Calu3 (cell line): Measurements from ENCODE around the gene HES6. TPM values are rescaled to one million over a fixed set of nuclear protein-coding genes. Genes with fewer than 3 reads are reported as not detected.

Experiments
- BruUV-seq: library from RNA; stranded (reverse); fragments of 400-500 nt; replicated peaks from 2 replicates; lab custom pipeline; 2021; lab: Mats Ljungman, UMichigan
- CTCF ChIA-PET: fragments of 300-600 bp; sonication (Branson Sonifier 250); formaldehyde crosslinking; loops from one replicate; lab custom pipeline; 2022; ENCODE audit warnings: antibody characterized with exemption; lab: Charles Lee
- DNase-seq: peaks from one replicate; pipeline ENCODE4 v3.0.0; 2022
- H3K27ac Mint-ChIP-seq: one replicate; pipeline ENCODE4 v1.8.0; 2022; ENCODE audit warnings: mixed read lengths; ENCODE audit not compliant: unreplicated experiment
- H3K27me3 Mint-ChIP-seq: one replicate; pipeline ENCODE4 v1.8.0; 2022; ENCODE audit warnings: mixed read lengths; ENCODE audit not compliant: unreplicated experiment
- H3K36me3 Mint-ChIP-seq: one replicate; pipeline ENCODE4 v1.8.0; 2022; ENCODE audit warnings: mild to moderate bottlenecking, moderate library complexity, mixed read lengths; ENCODE audit not compliant: insufficient read depth, unreplicated experiment
- H3K4me1 Mint-ChIP-seq: one replicate; pipeline ENCODE4 v1.8.0; 2022; ENCODE audit warnings: mild to moderate bottlenecking, low read depth, mixed read lengths; ENCODE audit not compliant: unreplicated experiment
- H3K4me3 Mint-ChIP-seq: one replicate; pipeline ENCODE4 v1.8.0; 2022; ENCODE audit warnings: mild to moderate bottlenecking, low read depth, moderate library complexity, mixed read lengths; ENCODE audit not compliant: unreplicated experiment
- H3K9me3 Mint-ChIP-seq: one replicate; pipeline ENCODE4 v1.8.0; 2022; ENCODE audit warnings: low read depth, mixed read lengths; ENCODE audit not compliant: unreplicated experiment
- intact Hi-C: fragments of 100-400 bp; cut with micrococcal nuclease; formaldehyde crosslinking; loops from one replicate; pipeline ENCODE4 v1.10.0; 2022; ENCODE audit not compliant: unreplicated experiment
- total RNA-seq: library from RNA; stranded (reverse); gene quantifications from 2 replicates; pipeline ENCODE4 v1.2.3, GENCODE V29; 2022
- TF ChIP-seq, protein P1 (sequence below): fragments of 200-600 bp; IDR thresholded peaks from one replicate; pipeline ENCODE4 v1.8.0; 2022; ENCODE audit warnings: antibody characterized with exemption; ENCODE audit not compliant: unreplicated experiment

Gene HES6
- total RNA-seq, 1 experiment from 2014 or later, result 8.0 TPM

DNA sequence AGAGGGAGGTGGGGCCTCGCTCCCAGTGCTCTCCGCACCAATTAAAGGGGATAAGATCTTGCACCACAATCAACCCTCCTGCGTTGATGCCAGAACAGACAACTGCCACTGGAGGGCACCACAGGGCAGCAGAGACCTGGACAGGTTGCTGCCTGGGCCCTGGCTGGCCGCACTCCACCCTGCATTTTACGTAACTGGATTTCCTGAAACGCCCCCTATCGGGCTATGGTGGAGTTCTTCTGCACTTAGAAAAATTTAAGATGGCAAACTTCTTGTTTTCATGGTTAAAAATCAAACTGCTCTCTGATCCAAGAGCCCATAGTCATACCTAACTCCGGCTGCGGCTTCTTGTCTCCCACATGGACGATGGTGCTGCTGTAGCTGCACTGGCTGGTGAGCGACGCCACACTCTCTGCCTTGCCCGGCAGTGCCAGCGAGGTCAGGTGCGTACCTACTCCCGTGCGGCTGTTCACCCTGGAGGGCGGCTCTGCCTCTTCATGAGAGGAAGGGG, 16.8 kb upstream of the HES6 start:
- intact Hi-C loops, result no loop called here
- DNase-seq, result peak; percentile 93
- CTCF ChIA-PET, result no interaction called here
- BruUV-seq, result no TSS peak
- H3K9me3 Mint-ChIP-seq, result no peaks in the 10 kb centered on the region
- no peak overlapping the region for H3K27ac Mint-ChIP-seq
- H3K36me3 Mint-ChIP-seq, result peaks cover 48% of the 10 kb centered on the region
- H3K4me1 Mint-ChIP-seq, result no peaks in the 10 kb centered on the region
- TF ChIP-seq, protein P1, sequence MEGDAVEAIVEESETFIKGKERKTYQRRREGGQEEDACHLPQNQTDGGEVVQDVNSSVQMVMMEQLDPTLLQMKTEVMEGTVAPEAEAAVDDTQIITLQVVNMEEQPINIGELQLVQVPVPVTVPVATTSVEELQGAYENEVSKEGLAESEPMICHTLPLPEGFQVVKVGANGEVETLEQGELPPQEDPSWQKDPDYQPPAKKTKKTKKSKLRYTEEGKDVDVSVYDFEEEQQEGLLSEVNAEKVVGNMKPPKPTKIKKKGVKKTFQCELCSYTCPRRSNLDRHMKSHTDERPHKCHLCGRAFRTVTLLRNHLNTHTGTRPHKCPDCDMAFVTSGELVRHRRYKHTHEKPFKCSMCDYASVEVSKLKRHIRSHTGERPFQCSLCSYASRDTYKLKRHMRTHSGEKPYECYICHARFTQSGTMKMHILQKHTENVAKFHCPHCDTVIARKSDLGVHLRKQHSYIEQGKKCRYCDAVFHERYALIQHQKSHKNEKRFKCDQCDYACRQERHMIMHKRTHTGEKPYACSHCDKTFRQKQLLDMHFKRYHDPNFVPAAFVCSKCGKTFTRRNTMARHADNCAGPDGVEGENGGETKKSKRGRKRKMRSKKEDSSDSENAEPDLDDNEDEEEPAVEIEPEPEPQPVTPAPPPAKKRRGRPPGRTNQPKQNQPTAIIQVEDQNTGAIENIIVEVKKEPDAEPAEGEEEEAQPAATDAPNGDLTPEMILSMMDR, result peak; percentile 95
- H3K27me3 Mint-ChIP-seq, result no peaks in the 10 kb centered on the region
- H3K4me3 Mint-ChIP-seq, result no peak overlapping the region

DNA sequence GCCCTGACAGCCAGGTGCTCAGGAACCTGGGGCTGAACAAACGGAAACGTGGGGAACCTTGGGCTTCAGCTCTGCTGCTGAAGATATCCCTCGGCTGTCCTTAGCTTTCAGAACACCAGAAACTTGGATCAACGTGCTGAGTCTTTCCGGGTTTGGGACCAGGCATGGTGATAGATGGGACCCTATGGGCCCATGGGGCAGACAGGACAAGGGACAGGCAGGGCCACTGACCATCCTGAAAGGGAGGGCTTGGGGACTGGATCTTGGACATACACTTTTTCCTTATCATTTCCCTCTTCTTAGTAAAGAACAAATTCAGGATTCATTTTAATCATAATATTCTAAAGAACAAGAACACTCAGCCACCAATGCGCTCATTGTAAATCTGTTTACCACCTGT, 16.3 kb upstream of the HES6 start:
- Mint-ChIP-seq H3K36me3 (peaks cover 48% of the 10 kb centered on the region), H3K27me3 (no peaks in the 10 kb centered on the region), H3K9me3 (no peaks in the 10 kb centered on the region), H3K4me1 (no peaks in the 10 kb centered on the region), H3K4me3 (no peak overlapping the region), H3K27ac (no peak overlapping the region)
- TF ChIP-seq, protein P1, result no peak
- no TSS peak for BruUV-seq
- CTCF ChIA-PET, result no interaction called here
- no peak for DNase-seq
- intact Hi-C loops, result no loop called here

DNA sequence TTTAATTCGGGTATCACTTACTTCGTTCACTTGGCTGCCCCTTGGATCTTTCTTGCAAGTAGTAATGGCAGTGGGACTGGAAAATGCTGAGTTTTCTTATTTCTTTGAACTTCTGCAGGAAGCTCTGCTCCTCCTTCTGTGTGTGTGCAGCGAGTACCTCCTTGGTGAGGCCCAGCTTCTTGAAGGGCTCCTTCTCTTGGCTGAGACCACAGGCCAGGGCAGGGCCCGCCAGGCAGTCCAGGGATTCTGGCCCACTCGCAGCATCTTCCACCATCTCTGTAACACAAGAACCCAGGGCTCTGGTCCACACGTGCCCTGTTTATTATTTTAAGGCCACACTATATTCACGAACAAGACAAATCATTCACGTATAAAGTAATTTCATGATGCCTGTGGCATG, 15.8 kb upstream of the HES6 start:
- intact Hi-C loops, result no loop called here
- H3K4me3 Mint-ChIP-seq, result no peak overlapping the region
- CTCF ChIA-PET, result no interaction called here
- H3K9me3 Mint-ChIP-seq, result no peaks in the 10 kb centered on the region
- no peaks in the 10 kb centered on the region for H3K4me1 Mint-ChIP-seq
- H3K36me3 Mint-ChIP-seq, result peaks cover 49% of the 10 kb centered on the region
- no peak for DNase-seq
- no peaks in the 10 kb centered on the region for H3K27me3 Mint-ChIP-seq
- TF ChIP-seq, protein P1, result no peak
- H3K27ac Mint-ChIP-seq, result no peak overlapping the region
- no TSS peak for BruUV-seq

DNA sequence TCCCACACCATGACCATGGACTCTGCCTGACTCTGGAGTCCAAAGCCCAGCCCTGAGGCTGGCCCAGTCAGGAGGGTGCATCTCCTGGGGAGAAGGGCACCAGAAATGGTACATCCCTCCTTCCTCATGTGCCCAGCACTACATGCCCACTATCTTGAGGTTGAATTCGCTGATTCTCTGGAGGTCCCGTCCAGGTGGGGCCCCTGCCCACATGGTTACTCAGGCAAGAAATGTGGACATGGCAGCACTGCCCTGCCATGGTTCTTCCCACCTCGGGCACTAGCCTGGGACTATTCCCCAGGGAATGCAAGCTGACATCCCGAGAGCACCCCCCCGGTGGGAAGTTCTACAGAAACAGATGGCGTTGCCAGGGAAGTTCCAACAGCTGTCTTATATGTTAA, 15.3 kb upstream of the HES6 start:
- TF ChIP-seq, protein P1, result no peak
- Mint-ChIP-seq H3K4me3 (no peak overlapping the region), H3K27me3 (no peaks in the 10 kb centered on the region), H3K4me1 (no peaks in the 10 kb centered on the region), H3K36me3 (peaks cover 48% of the 10 kb centered on the region), H3K27ac (no peak overlapping the region), H3K9me3 (no peaks in the 10 kb centered on the region)
- DNase-seq, result no peak
- CTCF ChIA-PET, result no interaction called here
- no TSS peak for BruUV-seq
- intact Hi-C loops, result no loop called here
